HuH-7.5 (cell line): ENCODE measurements around the gene EIF3B.
A peak's percentile ranks its signal among the peaks of the same experiment; 100 is the strongest.
"Not testable (repeated sequence)": the region's sequence is repeated elsewhere in the genome, so short reads cannot be mapped to it uniquely, and the experiment has no call there.

ENCODE experiments used
- DNase-seq: peaks from one replicate; pipeline ENCODE4 v3.0.0; 2011; ENCODE audit warnings: low spot score

EIF3B gene

DNA sequence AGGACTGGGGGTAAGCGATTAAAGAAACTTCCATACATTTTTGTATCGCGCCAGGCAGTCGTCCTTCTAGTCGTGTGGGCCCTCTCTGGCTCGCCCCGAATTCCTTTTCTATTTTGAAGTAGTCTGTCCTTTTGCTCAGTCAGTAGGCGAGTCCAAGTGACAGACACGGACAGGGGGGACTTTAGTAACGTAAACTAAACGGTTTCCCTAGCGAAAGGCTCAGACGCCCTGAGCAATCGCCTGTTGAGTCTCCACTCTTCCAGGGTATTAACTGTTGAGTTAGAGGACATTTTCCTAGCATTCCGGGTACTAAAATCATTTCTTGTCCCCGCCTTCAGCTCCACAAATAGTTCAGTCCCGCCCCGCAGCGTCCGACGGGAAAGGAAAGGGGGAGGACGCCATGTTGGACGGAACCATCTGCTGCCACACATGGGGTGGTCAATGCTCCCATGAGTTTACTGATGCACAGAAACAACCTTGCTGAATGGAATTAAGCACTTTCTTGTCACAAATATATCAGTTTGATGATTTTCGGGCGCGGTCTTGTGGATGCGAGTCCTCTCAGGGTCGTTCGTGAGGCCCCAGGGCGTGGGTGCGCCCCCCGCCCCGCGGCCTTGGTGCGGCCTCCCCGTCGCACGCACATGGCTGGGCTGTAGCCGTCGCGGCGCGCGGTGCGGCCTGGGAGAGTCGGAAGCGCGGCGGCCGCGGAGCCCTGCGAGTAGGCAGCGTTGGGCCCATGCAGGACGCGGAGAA, at the start of gene EIF3B:
Gene EIF3B (plus strand): TSS at position 642 of the 753 bp plus-strand sequence. CDS start 95 bp downstream, at position 737.
- DNase-seq = peak; percentile 93

DNA sequence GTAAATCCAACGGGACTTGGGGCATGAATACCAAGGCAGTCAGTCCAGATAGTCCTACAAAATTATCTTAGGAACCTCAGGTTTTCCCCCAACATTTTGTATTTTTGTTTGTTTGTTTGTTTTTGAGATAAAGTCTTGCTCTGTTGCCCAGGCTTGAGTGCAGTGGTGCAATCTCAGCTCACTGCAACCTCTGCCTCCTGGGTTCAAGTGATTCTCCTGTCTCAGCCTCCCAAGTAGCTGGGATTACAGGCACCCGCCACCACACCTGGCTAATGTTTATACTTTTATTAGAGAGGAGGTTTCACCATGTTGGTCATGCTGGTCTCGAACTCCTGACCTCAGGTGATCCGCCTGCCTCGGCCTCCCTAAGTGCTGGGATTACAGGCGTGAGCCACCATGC, 49.4 kb upstream of the EIF3B start:
- not testable (repeated sequence) for DNase-seq

- DNase-seq = peak; percentile 8
Observed at GRCh38 chr7:2306688-2307087, 47.9 kb upstream of the EIF3B start.

DNA sequence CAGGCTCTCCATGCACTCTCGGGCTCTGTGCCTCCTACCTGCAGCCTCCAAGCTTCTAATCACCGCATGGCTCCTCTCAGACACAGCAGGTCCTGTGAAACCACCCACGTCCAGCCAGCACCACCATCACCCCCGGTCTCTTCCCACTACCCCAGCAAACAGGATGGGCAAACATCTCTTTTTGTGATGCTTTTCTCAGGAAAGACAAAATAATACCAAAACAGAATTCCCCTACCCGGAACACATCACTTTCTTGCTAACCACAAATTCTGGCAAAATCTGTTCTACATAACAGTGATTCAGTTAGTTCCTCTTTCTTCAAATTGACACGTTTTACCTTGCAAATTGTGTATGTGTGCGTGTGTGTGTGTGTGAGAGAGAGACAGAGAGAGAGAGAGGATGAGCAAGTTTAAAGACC, 46.9 kb upstream of the EIF3B start:
- peak; percentile 2 for DNase-seq

DNA sequence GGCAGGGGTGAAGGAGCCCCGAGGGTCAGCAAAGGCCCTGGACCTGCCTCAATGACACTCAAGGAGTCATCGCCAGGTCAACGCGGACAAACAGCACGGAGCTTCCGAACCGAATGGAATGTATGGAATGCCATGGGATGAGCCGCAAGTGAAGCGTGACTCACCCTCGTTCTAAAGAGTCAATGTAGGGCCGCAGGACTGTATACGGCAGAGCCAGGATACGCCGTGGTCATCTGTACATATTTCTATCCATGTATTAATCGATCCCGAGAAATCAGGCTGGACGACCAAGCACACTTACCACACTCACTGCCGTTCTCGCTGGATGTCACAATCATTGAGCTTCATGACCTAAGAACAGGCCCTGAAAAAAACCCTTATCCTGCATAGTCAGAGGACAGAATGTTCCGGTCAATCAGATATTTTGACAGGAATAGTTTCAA, 44.7 kb upstream of the EIF3B start:
- DNase-seq = peak; percentile 58

GRCh38 chr7:2312267-2312929, 42.2 kb upstream of the EIF3B start:
- no peak for DNase-seq

DNA sequence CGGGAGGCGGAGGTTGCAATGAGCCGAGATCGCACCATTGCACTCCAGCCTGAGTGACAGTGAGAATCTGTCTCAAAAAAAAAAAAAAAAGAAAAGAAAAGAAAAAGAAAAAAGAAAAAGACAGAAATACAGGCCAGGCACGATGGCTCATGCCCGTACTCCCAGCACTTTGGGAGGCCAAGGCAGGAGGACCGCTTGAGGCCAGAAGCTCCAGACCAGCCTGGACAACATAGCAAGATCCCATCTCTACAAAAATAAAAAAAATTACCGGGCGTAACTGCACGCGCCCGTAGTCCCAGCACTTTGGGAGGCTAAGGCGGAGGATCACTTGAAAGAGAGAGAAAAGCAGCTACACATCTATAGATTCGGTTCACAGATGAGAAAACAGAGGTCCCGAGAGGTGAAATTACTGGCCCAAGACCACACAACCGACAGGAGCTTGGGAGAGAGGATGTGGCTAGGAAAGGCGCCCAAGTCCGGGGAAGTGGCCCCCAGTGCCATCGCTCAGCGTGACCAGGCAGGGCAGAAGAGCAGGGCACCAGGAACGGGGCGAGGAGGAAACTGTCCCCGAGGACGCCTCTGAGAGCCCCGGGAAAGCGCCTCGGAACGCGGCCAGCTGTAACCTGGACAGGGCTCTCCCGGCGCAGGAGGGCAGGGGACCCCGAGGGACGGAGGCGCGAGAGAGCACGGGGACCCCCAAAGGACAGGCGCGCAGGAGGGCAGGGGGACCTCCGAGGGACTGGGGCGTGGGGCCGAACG, 41.0 kb upstream of the EIF3B start:
- peak; percentile 61 for DNase-seq

- peak; percentile 98 for DNase-seq
Observed at GRCh38 chr7:2314209-2314955, 40.2 kb upstream of the EIF3B start, which contains the start of gene SNX8. Gene SNX8, minus strand, starts transcription at chr7:2314441. Its CDS starts 20 bp downstream, at chr7:2314421.

GRCh38 chr7:2314956-2315530, 39.6 kb upstream of the EIF3B start:
- not testable (repeated sequence) for DNase-seq

DNA sequence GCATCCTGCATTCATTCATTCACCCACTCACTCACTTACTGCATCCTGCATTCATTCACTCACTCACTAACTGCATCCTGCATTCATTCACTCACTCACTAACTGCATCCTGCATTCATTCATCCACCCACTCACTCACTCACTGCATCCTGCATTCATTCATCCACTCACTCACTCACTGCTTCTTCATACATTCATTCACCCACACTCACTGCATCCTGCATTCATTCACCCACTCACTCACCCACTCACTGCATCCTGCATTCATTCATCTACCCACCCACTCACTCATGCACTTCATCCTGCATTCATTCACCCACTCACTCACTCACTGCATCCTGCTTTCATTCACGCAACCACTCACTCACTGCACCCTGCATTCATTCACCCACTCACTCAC, 38.8 kb upstream of the EIF3B start:
- DNase-seq = no peak

DNA sequence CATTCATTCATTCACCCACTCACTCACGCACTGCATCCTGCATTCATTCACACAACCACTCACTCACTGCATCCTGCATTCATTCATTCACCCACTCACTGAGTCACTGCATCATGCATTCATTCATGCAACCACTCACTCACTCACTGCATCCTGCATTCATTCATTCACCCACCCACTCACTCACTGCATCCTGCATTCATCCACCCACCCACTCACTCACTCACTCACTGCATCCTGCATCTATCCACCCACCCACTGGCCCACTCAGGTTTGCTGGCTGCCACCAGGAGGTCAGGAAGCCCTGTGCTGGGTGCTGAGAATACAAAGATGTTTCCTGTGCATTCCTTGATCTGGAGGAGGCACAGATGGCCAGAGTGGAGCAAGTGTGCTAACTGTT, 38.0 kb upstream of the EIF3B start:
- DNase-seq = no peak

- no peak for DNase-seq
Observed at GRCh38 chr7:2317556-2318293, 36.9 kb upstream of the EIF3B start.

- DNase-seq = peak; percentile 37
Observed at GRCh38 chr7:2321020-2321419, 33.6 kb upstream of the EIF3B start.

DNA sequence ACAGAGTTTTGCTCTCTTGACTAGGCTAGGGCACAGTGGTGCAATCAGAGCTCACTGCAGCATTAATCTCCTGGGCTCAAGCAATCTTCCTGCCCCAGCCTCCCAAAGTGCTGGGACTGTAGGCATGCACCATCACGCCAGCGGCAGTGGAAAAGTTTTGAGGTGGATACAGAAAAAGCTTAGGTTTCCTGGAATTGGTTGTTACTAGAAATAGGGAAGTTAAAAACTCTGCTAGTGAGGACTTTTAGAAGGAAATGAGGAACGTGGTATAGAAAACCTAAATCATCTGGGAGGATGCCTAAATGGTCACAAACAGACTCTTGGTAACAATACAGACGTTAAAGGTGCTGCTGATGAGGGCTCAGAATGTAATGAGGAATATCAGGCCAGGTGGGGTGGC, 29.5 kb upstream of the EIF3B start:
- DNase-seq = no peak

- DNase-seq = no peak
Observed at GRCh38 chr7:2326951-2327350, 27.7 kb upstream of the EIF3B start.

DNA sequence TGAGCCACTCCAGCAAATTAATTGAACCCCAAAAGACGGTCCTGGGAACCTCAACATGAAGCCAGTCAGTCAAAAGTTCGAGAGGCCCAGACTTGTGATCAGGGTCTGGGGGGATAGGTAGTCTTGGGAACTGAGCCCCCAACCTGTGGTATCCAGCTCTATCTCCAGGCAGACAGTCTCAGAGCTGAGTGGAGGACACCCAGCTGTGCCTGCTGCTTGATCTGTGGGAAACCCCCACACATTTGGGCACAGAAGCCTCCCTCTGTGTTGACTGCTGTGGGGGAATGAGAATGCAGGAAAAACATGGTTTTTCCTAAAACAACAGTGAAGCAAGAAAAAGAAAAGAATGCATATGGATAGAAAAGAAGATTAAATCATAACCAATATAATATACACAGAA, 24.1 kb upstream of the EIF3B start:
- no peak for DNase-seq

DNA sequence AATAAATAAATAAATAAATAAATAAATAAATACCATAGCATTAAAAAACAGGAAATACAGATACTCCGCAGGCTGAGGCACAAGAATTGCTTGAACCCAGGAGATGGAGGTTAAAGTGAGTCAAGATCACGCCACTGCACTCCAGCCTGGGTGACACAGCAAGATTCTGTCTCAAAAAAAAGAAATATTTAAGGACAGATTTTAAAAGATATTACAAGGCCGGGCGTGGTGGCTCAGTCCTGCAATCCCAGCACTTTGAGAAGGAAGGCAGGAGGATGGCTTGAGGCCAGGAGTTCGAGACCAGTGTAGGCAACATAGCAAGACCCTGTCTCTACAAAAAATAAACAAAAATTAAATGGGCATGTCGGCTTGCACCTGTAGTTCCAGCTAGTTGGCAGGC, 22.9 kb upstream of the EIF3B start:
- DNase-seq = no peak

- not testable (repeated sequence) for DNase-seq
Observed at GRCh38 chr7:2332606-2333231, 21.9 kb upstream of the EIF3B start.

GRCh38 chr7:2336626-2337299, 17.9 kb upstream of the EIF3B start:
- DNase-seq = no peak
